ENCODE results near the gene IGF1R.

DNA sequence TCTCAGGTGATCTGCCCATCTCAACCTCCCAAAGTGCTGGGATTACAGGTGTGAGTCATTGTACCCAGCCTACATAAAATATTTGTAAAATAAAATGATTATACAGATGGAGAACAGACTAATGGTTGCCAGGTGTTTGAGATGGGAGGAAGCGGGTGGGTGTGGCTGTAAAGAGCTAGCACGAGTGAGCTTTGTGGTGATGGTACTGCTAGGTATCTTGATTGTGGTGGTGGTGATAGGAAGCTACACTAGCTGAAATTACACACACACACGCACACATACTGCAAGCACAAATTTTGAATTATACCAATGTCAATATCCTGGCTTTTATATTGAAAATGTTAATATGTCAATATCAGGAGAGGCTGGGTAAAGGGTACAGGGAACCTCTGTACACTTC lies 353.9 kb downstream of the IGF1R start:
- TF ChIP-seq, protein P1, sequence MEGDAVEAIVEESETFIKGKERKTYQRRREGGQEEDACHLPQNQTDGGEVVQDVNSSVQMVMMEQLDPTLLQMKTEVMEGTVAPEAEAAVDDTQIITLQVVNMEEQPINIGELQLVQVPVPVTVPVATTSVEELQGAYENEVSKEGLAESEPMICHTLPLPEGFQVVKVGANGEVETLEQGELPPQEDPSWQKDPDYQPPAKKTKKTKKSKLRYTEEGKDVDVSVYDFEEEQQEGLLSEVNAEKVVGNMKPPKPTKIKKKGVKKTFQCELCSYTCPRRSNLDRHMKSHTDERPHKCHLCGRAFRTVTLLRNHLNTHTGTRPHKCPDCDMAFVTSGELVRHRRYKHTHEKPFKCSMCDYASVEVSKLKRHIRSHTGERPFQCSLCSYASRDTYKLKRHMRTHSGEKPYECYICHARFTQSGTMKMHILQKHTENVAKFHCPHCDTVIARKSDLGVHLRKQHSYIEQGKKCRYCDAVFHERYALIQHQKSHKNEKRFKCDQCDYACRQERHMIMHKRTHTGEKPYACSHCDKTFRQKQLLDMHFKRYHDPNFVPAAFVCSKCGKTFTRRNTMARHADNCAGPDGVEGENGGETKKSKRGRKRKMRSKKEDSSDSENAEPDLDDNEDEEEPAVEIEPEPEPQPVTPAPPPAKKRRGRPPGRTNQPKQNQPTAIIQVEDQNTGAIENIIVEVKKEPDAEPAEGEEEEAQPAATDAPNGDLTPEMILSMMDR (IDR thresholded peaks at IDR 0.05; ENCODE audit: insufficient read depth, low read length, poor library complexity, severe bottlenecking): no peak
- TF ChIP-seq EZH2phosphoT487 (conservative IDR thresholded peaks at IDR 0.05; ENCODE audit: low read length): no peak
